HL-60 (cell line): ENCODE results near the gene SSTR4.

Experiments
- CTCF ChIP-seq: IDR thresholded peaks from one replicate; pipeline ENCODE4 v1.5.1; 2011; ENCODE audit warnings: low read length, control low read depth, inconsistent platforms; ENCODE audit not compliant: insufficient read depth
- GABPA ChIP-seq: IDR thresholded peaks from 2 replicates; pipeline ENCODE4 v1.6.1; 2012; ENCODE audit warnings: low read depth
- POLR2AphosphoS5 ChIP-seq: IDR thresholded peaks from 2 replicates; pipeline ENCODE4 v1.6.1; 2012; ENCODE audit warnings: low read depth
- REST ChIP-seq: IDR thresholded peaks from 2 replicates; pipeline ENCODE4 v1.6.1; 2012; ENCODE audit warnings: low read depth; ENCODE audit not compliant: insufficient replicate concordance

DNA sequence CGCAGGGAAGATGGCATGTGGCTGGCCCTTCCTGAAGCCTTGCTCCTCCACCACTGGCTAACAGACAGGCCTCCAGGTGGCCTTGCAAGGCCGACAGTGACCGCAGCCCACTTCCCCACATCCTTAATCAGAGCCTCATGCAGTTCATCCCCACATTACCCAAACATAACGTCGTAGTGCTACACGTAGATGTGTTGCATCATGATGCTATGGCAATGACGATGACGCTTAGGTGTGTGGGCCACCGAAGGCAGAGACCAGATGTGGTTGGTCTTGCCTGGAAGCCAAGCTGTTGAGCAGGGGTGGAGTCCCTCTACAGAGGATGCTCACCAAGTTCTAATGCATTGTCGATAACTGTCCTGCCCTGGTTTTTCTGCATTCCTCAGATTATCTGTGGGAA is 45.4 kb downstream of the SSTR4 start:
- TF ChIP-seq GABPA = no peak
- TF ChIP-seq CTCF = no peak
- TF ChIP-seq POLR2AphosphoS5 = no peak
- TF ChIP-seq REST = no peak
